HG03469 (cell line): Measurements from ENCODE around the gene TRPM7.
"Not testable (repeated sequence)": the region's sequence is repeated elsewhere in the genome, so short reads cannot be mapped to it uniquely, and the experiment has no call there.

Source experiments
- ATAC-seq: cut with Tn5 transposase; IDR thresholded peaks from one replicate; pipeline ENCODE4 v1.9.1; 2021; ENCODE audit warnings: mild to moderate bottlenecking, moderate library complexity, moderate number of reproducible peaks; ENCODE audit not compliant: unreplicated experiment

The TRPM7 gene, protein sequence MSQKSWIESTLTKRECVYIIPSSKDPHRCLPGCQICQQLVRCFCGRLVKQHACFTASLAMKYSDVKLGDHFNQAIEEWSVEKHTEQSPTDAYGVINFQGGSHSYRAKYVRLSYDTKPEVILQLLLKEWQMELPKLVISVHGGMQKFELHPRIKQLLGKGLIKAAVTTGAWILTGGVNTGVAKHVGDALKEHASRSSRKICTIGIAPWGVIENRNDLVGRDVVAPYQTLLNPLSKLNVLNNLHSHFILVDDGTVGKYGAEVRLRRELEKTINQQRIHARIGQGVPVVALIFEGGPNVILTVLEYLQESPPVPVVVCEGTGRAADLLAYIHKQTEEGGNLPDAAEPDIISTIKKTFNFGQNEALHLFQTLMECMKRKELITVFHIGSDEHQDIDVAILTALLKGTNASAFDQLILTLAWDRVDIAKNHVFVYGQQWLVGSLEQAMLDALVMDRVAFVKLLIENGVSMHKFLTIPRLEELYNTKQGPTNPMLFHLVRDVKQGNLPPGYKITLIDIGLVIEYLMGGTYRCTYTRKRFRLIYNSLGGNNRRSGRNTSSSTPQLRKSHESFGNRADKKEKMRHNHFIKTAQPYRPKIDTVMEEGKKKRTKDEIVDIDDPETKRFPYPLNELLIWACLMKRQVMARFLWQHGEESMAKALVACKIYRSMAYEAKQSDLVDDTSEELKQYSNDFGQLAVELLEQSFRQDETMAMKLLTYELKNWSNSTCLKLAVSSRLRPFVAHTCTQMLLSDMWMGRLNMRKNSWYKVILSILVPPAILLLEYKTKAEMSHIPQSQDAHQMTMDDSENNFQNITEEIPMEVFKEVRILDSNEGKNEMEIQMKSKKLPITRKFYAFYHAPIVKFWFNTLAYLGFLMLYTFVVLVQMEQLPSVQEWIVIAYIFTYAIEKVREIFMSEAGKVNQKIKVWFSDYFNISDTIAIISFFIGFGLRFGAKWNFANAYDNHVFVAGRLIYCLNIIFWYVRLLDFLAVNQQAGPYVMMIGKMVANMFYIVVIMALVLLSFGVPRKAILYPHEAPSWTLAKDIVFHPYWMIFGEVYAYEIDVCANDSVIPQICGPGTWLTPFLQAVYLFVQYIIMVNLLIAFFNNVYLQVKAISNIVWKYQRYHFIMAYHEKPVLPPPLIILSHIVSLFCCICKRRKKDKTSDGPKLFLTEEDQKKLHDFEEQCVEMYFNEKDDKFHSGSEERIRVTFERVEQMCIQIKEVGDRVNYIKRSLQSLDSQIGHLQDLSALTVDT (N-terminal part only)

GRCh38 chr15:50686469-50687301, at the start of gene TRPM7:
TSS of gene TRPM7 (minus strand) at chr15:50686797. CDS start at chr15:50686533, 264 bp downstream.
- ATAC-seq: peak; percentile 75

DNA sequence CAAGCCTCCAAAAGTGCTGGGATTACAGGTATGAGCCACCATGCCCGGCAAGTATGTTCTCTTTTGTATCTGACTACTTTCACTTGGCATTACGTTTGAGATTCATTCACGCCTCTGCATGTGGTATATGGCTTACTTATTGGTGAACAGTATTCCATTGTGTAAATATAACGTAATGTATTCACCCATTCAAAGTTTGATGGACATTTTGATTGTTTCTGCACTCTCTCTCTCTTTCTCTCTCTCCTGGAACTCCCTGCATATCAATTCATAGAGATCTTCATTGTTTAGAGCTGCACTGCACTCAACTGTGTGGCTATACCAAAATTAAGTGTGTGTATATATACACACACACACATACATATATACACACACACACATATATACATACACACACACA, 48.6 kb upstream of the TRPM7 start:
- ATAC-seq: no peak

DNA sequence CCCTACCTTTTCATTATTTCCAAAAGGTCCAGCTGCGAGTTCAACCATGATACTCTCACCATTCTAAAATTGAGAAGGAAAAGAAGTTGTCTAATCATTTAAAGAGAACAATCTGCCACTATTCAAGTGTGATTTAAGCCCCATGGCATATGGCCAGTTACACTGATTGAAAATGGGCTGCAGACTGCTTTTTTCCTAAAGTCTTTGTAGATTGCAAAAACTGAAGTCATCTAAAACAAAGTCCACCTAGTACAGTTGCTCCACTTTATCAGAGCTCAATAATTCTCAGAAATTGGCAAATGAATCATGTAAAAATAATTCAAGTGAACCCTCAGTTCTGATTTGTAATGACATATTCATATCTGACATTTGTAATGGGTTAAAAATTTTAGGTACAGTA, 39.7 kb upstream of the TRPM7 start:
- no peak for ATAC-seq

DNA sequence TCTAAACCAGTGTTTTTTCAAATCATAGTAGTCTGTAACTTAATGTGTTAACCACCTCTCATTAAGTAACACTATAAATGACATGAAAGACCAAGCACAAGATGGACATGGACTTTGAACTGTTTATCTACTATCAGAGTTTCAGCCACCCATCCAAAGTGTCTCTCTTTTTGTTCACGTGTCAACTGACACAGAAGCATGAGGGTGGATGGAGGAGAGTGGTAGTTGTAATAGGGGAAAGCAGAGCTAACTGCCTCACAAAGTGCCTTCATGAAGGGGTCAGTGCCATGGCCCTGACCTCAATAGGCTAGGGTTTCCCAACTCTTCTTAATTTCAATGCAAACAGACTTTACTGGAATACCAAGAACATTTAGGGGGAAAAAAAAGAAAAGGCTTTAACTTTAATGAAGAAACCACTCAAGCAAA, 32.1 kb upstream of the TRPM7 start:
- no peak for ATAC-seq

DNA sequence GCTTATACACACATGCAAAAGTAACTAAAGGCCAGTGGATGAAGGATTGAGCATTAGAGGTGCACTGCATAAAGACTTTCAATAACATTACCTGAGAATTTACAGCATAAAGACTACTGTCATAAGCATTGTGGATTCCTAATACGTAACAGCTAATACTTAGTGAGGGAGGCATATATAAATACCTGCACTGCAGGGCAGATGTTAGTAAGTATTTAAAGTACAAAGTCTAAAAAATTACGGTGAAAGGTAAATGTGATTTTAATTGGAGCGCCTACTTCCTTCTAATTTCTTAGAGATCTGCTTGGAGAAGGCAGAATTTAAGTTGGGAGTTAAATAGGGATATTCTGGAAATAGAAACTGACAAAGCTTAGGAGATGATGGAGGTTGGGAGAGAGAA, 25.4 kb upstream of the TRPM7 start:
- ATAC-seq: no peak

- no peak for ATAC-seq
Observed at GRCh38 chr15:50710585-50710984, 24.0 kb upstream of the TRPM7 start.

- ATAC-seq: no peak
Observed at GRCh38 chr15:50707878-50708427, 21.4 kb upstream of the TRPM7 start.

DNA sequence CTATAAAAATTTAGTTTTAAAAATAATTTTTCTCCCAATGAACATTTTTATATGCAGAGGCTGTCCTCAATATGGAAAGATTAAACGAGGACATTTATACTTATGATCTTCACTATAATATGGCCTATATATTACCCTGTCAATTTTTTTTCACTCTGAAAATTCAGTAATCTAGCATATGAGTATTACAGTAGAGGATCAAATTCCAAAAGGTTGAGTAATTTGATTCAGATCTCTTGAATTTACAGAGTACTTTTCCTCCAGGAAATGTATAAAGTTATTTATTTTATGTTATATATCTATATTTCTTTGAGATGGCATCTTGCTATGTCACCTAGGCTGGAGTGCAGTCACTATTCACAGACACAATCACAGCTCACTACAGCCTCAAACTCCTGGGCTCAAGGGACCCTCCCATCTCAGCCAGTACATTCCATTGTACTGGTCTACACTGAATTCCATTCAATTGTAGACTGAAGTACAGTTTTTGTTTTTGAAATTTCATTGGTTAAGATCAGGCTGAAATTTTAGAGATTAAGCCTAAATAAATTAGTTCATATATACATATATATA, 16.3 kb upstream of the TRPM7 start:
- ATAC-seq: no peak

GRCh38 chr15:50698101-50698500, 11.5 kb upstream of the TRPM7 start:
- no peak for ATAC-seq

DNA sequence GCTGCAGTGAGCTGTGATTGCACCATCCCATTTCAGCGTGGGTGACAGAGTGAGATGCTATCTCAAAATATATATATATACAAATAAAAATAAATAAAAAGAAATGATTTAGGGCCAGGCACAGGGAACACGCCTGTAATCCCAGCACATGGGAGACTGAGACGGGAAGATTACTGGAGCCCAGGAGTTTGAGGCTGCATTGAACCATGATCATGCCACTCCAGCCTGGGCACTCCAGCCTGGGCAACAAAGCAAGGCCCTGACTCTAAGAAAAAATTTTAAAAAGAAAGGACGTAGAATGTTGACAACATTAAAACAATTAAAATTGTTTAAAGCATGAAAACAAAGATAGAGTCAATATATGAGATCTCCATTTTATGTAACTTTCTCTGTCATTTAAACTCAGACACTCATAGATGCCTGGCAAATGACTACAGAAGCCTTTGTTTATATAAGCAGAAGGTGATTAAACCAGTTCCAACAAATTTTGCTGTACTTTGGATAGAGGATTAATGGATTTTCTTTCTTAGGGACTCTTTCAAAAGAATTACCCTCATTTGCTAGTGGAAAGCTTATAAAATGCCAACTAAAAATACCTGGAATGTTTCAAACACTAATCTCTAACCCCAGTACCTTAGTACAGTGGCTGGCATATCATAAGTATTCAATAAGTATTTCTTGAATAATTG, 10.7 kb upstream of the TRPM7 start:
- no peak for ATAC-seq

DNA sequence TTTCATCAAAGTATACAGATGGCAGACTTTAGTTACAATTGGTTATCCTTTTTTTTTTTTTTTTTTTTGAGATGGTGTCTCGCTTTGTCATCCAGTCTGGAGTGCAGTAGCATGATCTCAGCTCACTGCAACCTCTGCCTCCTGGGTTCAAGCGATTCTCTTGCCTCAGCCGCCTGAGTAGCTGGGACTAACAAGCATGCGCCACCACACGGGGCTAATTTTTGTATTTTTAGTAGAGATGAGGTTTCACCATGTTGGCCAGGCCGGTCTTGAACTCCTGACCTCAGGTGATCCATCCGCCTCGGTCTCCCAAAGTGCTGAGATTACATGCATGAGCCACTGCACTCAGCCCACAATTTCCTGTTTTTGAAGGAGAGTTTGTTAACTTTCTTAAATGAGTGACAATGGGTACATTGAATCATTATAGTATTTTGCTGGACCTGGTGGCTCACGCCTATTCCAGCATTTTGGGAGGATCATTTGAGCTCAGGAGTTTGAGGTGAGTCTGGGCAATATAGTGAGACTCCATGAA, 8.1 kb upstream of the TRPM7 start:
- not testable (repeated sequence) for ATAC-seq

GRCh38 chr15:50687302-50687902, 805 bp upstream of the TRPM7 start:
- no peak for ATAC-seq

- peak; percentile 28 for ATAC-seq
Observed at GRCh38 chr15:50685976-50686468, 575 bp downstream of the TRPM7 start.

DNA sequence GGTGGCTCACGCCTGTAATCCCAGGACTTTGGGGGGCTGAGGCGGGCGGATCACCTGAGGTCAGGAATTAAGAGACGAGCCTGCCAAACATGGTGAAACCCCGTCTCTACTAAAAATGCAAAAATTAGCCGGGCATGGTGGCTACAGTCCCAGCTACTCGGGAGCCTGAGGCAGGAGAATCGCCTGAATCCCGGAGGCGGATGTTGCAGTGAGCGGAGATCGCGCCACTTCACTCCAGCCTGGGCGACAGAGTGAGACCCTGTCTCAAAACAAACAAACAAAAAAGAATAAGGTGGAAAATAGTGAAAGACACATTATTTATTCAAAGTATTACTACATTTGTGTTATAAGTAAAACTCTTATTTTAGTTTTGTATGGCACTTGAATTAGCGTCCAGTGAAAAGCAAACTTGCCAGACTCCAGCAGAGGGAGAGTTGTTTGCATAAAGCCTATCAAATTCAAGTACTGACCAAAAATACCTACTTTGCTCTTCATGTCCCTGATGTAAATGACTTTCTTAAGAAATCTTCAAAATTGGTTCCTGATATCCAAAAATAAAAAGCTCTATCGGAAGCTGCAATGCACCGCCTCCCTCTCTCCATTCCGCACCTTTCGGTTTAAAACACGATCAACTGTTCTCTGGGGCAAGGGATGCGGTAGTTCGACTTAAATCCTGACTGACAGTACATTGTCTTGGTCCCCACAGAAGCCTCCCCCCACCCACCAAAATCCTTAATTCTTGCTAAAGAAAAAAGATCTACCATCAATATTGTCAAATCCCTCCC, 1.2 kb downstream of the TRPM7 start:
- no peak for ATAC-seq

GRCh38 chr15:50681467-50681866, 5.1 kb downstream of the TRPM7 start:
- ATAC-seq: no peak

GRCh38 chr15:50676799-50677483, 9.7 kb downstream of the TRPM7 start:
- no peak for ATAC-seq
